Measurements from ENCODE around the gene VSTM4.

The VSTM4 gene

GRCh38 chr10:49116509-49117375 is 1.4 kb upstream of the VSTM4 start:
- DNase-seq (ENCODE audit: low read depth): no peak

- no peak for DNase-seq (ENCODE audit: low read depth)
These were observed 630 bp upstream of the VSTM4 start for GRCh38 chr10:49115796-49116508.

- DNase-seq (ENCODE audit: low read depth): no peak
These were observed 656 bp downstream of the VSTM4 start for GRCh38 chr10:49114718-49115014.

GRCh38 chr10:49113741-49114141 is 1.6 kb downstream of the VSTM4 start:
- DNase-seq (ENCODE audit: low read depth): no peak

GRCh38 chr10:49112851-49113250 is 2.5 kb downstream of the VSTM4 start:
- DNase-seq (ENCODE audit: low read depth): no peak

GRCh38 chr10:49112098-49112497 is 3.2 kb downstream of the VSTM4 start:
- DNase-seq (ENCODE audit: low read depth): no peak

- DNase-seq (ENCODE audit: low read depth): no peak
These were observed 4.0 kb downstream of the VSTM4 start for GRCh38 chr10:49111320-49111698.

GRCh38 chr10:49110684-49111319 is 4.5 kb downstream of the VSTM4 start:
- no peak for DNase-seq (ENCODE audit: low read depth)

GRCh38 chr10:49109669-49110340 is 5.5 kb downstream of the VSTM4 start:
- no peak for DNase-seq (ENCODE audit: low read depth)

- DNase-seq (ENCODE audit: low read depth): no peak
These were observed 6.7 kb downstream of the VSTM4 start for GRCh38 chr10:49108656-49109055.

- DNase-seq (ENCODE audit: low read depth): no peak
These were observed 7.4 kb downstream of the VSTM4 start for GRCh38 chr10:49107887-49108267.

GRCh38 chr10:49107111-49107886 is 8.0 kb downstream of the VSTM4 start:
- DNase-seq (ENCODE audit: low read depth): no peak

GRCh38 chr10:49106451-49106850 is 8.9 kb downstream of the VSTM4 start:
- DNase-seq (ENCODE audit: low read depth): no peak

- DNase-seq (ENCODE audit: low read depth): no peak
These were observed 10.2 kb downstream of the VSTM4 start for GRCh38 chr10:49105076-49105475.

- DNase-seq (ENCODE audit: low read depth): no peak
These were observed 11.0 kb downstream of the VSTM4 start for GRCh38 chr10:49104323-49104722.

- DNase-seq (ENCODE audit: low read depth): no peak
These were observed 11.6 kb downstream of the VSTM4 start for GRCh38 chr10:49103761-49104160.

GRCh38 chr10:49099046-49099445 is 16.3 kb downstream of the VSTM4 start:
- no peak for DNase-seq (ENCODE audit: low read depth)

- no peak for DNase-seq (ENCODE audit: low read depth)
These were observed 18.4 kb downstream of the VSTM4 start for GRCh38 chr10:49096890-49097445.

- DNase-seq (ENCODE audit: low read depth): no peak
These were observed 20.7 kb downstream of the VSTM4 start for GRCh38 chr10:49094646-49095045.

GRCh38 chr10:49093922-49094321 is 21.4 kb downstream of the VSTM4 start:
- DNase-seq (ENCODE audit: low read depth): no peak

GRCh38 chr10:49092477-49092876 is 22.8 kb downstream of the VSTM4 start:
- no peak for DNase-seq (ENCODE audit: low read depth)
